ENCODE results near the gene VPS37B. TPM values are rescaled to one million over a fixed set of nuclear protein-coding genes. Genes with fewer than 3 reads are reported as not detected.

The VPS37B gene
- total and polyA plus RNA-seq, 2 donors from 2014 or later = 21.4 to 47.8 TPM

GRCh38 chr12:122887819-122888212 is 8.1 kb downstream of the VPS37B start:
- DNase-seq (no peak), FAIRE-seq (no peak)
- Histone ChIP-seq H3K27ac (ENCODE audit: low read depth in 2 of 2, low read length in 2 of 2) (peak overlapping the region; percentile 89 to 96), H3K27me3 (ENCODE audit: control insufficient read depth, insufficient read depth, low read length) (no peaks in the 10 kb centered on the region), H3K9ac (ENCODE audit: low read length in 3 of 3) (peak overlapping the region in 1 of 3 donors; percentile 5), H3K4me3 (ENCODE audit: low read length in 3 of 3) (peak overlapping the region in 2 of 3 donors; percentile 3 to 10), H3K9me3 (ENCODE audit: control insufficient read depth in 2 of 3, insufficient read depth in 1 of 3, low read length in 3 of 3) (no peaks in the 10 kb centered on the region), H3K4me1 (ENCODE audit: control insufficient read depth in 2 of 3, insufficient read depth in 2 of 3, low read depth in 1 of 3, low read length in 3 of 3) (peaks cover 0 to 43% (median 34%) of the 10 kb centered on the region in 3 donors), H3K36me3 (ENCODE audit: control insufficient read depth in 2 of 3, insufficient read depth in 3 of 3, low read length in 3 of 3) (no peaks in the 10 kb centered on the region)
- no peak for TF ChIP-seq CTCF (IDR thresholded peaks at IDR 0.05; ENCODE audit: borderline replicate concordance, extremely low read depth, insufficient read depth)
- intact Hi-C loops (cut with DNase I) = no loop called here

- Histone ChIP-seq H3K4me3 (ENCODE audit: low read length in 3 of 3) (no peak overlapping the region), H3K36me3 (ENCODE audit: control insufficient read depth in 2 of 3, insufficient read depth in 3 of 3, low read length in 3 of 3) (no peaks in the 10 kb centered on the region), H3K9me3 (ENCODE audit: control insufficient read depth in 2 of 3, insufficient read depth in 1 of 3, low read length in 3 of 3) (no peaks in the 10 kb centered on the region), H3K27me3 (ENCODE audit: control insufficient read depth, insufficient read depth, low read length) (no peaks in the 10 kb centered on the region), H3K9ac (ENCODE audit: low read length in 3 of 3) (peak overlapping the region in 1 of 3 donors; percentile 5), H3K27ac (ENCODE audit: low read depth in 2 of 2, low read length in 2 of 2) (peak overlapping the region; percentile 89 to 96), H3K4me1 (ENCODE audit: control insufficient read depth in 2 of 3, insufficient read depth in 2 of 3, low read depth in 1 of 3, low read length in 3 of 3) (peaks cover 0 to 42% (median 28%) of the 10 kb centered on the region in 3 donors)
- intact Hi-C loops (cut with DNase I) = no loop called here
- FAIRE-seq = no peak
- no peak for DNase-seq
- TF ChIP-seq CTCF (IDR thresholded peaks at IDR 0.05; ENCODE audit: borderline replicate concordance, extremely low read depth, insufficient read depth) = no peak
Measured at GRCh38 chr12:122886851-122887818, 8.8 kb downstream of the VPS37B start.

GRCh38 chr12:122886161-122886560 is 9.8 kb downstream of the VPS37B start:
- peaks cover 0 to 34% (median 32%) of the 10 kb centered on the region in 3 donors for H3K4me1 ChIP-seq (ENCODE audit: control insufficient read depth in 2 of 3, insufficient read depth in 2 of 3, low read depth in 1 of 3, low read length in 3 of 3)
- peak overlapping the region in 1 of 2 donors; percentile 38 for H3K27ac ChIP-seq (ENCODE audit: low read depth in 2 of 2, low read length in 2 of 2)
- H3K27me3 ChIP-seq (ENCODE audit: control insufficient read depth, insufficient read depth, low read length) = no peaks in the 10 kb centered on the region
- no peak overlapping the region for H3K4me3 ChIP-seq (ENCODE audit: low read length in 3 of 3)
- H3K9ac ChIP-seq (ENCODE audit: low read length in 3 of 3) = no peak overlapping the region
- H3K9me3 ChIP-seq (ENCODE audit: control insufficient read depth in 2 of 3, insufficient read depth in 1 of 3, low read length in 3 of 3) = no peaks in the 10 kb centered on the region
- TF ChIP-seq CTCF (IDR thresholded peaks at IDR 0.05; ENCODE audit: borderline replicate concordance, extremely low read depth, insufficient read depth) = no peak
- no peak for DNase-seq
- H3K36me3 ChIP-seq (ENCODE audit: control insufficient read depth in 2 of 3, insufficient read depth in 3 of 3, low read length in 3 of 3) = no peaks in the 10 kb centered on the region
- intact Hi-C loops (cut with DNase I) = no loop called here
- FAIRE-seq = no peak

All from kidney (tissue), 14 donors.